Stimulated activated CD4-positive, alpha-beta T cell treated with anti-CD3 and anti-CD28 coated beads, Interleukin-2, amount 100 ng/mL, for 48 hours (primary cell): Measurements from ENCODE around the gene NIPBL.
"Not testable (repeated sequence)": the region's sequence is repeated elsewhere in the genome, so short reads cannot be mapped to it uniquely, and the experiment has no call there.

Experiments
- DNase-seq, 2 donors: peaks; one replicate each; pipeline ENCODE4 v3.0.0-alpha.2; 2020

The NIPBL gene, protein sequence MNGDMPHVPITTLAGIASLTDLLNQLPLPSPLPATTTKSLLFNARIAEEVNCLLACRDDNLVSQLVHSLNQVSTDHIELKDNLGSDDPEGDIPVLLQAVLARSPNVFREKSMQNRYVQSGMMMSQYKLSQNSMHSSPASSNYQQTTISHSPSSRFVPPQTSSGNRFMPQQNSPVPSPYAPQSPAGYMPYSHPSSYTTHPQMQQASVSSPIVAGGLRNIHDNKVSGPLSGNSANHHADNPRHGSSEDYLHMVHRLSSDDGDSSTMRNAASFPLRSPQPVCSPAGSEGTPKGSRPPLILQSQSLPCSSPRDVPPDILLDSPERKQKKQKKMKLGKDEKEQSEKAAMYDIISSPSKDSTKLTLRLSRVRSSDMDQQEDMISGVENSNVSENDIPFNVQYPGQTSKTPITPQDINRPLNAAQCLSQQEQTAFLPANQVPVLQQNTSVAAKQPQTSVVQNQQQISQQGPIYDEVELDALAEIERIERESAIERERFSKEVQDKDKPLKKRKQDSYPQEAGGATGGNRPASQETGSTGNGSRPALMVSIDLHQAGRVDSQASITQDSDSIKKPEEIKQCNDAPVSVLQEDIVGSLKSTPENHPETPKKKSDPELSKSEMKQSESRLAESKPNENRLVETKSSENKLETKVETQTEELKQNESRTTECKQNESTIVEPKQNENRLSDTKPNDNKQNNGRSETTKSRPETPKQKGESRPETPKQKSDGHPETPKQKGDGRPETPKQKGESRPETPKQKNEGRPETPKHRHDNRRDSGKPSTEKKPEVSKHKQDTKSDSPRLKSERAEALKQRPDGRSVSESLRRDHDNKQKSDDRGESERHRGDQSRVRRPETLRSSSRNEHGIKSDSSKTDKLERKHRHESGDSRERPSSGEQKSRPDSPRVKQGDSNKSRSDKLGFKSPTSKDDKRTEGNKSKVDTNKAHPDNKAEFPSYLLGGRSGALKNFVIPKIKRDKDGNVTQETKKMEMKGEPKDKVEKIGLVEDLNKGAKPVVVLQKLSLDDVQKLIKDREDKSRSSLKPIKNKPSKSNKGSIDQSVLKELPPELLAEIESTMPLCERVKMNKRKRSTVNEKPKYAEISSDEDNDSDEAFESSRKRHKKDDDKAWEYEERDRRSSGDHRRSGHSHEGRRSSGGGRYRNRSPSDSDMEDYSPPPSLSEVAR (N-terminal part only)

DNA sequence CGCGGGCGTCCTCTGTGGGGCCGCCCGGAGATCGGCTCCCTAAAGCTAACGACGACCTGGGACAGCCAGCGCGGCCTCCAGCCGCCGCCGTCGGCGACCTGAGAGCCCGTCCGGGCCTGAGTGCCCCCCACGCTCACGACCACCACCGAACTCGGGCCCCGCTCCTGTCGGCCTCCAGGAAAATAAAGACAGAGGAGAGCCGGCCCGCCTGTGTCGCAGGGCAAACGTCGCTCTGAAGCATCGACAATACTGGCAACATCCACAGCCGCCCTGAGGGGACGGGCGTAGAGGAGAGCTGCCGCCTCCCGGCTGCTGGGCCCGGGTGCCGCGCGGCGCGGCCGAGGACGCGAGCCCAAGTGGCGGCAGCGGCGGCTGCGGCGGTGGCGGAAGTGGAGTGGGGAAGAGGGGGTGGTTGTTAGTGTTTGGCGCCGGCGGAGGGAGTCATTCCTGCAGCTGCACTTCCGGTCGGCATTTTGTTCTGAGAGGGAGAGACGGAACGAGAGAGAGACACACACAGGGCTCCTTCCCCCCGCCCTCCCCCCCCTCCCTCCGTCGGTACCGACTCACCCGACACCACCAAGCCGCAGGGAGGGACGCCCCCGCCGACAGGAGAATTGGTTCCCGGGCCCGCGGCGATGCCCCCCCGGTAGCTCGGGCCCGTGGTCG, at the start of gene NIPBL:
NIPBL (plus strand) TSS at position 471 of the 666 bp plus-strand sequence. CDS start 76,928 bp downstream, outside the sequence.
- peak; percentile 79 to 80 for DNase-seq

- DNase-seq = no peak
These were observed 44.3 kb upstream of the NIPBL start for GRCh38 chr5:36832274-36832673.

DNA sequence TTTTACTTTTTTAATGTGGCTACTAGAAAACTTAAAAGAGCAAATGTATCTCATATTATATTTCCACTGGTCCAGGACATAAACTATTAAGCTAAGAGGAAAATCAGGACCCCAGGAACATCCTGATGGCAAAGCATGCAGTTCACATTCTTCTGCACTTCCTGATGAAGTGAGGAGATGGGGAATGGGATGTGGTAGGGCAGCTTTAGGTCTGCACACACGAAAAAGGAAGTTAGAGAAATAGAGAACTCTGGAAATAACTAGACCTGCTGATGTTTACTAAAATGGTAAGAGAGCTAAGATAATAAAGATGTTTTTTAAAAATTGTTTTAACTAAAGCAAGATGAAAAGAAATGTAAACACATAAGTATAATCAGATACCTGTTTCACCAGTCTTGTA, 39.7 kb upstream of the NIPBL start:
- no peak for DNase-seq

DNA sequence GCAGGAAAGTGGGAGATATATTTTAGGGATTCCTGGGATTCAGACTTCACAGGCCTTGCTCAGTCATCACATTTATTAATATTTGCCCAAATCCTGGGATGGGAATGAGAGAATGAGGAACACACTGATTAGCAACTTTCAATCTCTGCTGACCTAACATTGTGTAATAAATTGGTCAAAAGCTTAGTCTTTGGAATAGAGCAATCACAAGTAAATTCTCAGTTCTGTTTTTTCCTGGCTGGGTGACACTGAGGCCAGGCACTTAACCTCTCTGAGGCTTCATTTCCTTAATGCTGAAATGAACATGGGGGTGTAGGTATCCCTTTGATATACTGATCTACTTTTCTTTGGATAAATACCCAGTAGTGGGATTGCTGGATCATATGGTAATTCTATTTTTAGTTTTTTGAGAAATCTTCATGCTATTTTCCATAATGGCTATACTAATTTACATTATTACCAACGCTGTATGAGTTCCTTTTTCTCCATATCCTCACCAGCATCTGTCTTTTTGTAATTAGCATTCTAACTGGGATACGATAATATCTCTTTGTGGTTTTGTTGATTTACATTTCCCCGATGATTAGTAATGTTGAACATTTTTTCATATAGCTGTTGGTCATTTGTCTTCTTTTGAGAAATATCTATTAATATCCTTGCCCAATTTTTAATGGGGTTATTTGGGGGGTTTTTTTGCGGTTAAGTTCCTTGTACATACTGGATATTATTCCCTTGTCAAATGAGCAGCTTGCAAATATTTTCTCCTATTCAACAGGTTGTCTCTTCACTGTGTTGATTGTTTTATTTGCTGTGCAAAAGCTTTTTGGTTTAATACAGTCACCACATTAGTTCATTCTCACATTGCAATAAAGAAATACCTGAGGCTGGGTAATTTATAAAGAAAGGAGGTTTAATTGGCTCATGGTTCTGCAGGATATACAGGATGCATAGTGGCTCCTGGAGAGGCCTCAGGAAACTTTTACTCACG, 36.8 kb upstream of the NIPBL start:
- no peak for DNase-seq

- DNase-seq = no peak
These were observed 34.9 kb upstream of the NIPBL start for GRCh38 chr5:36841677-36842076.

DNA sequence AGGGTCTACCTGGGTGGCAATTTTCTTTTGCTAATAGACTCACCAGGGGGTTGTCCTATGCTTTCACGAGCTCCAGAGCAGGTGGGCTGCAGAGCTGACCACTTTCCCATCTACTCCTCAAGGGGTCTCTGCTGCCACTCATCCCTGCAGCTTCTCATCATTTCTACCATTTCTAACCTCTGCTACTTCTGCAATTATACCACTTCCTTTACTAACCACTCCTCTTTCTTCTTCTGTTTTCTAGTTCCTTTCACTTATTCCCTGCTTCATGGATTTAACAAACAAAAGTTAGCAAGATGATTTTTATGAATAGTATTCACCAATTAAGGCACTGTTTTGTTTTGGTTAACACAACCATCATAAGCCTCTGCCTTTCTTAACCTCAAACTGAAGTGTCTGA, 34.5 kb upstream of the NIPBL start:
- DNase-seq = no peak

DNA sequence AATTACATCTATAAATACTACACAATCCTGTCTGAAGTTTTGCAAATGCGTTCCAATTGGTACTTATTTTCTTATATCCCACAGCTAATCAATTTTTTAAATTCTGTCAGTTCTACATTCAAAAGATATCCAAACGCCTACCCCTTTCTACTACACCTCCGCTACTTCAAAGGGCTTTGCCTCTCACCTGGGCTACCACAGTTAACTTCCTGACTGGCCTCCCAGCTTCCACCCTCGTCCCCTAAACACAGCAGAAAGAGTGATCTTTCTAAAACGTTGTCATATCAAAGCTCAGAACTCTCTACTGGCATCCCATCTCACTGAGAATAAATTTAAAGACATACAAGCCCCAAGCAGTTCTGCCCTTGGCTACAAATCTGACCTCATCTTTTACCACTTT, 32.3 kb upstream of the NIPBL start:
- DNase-seq = no peak

GRCh38 chr5:36848545-36848944, 28.0 kb upstream of the NIPBL start:
- not testable (repeated sequence) for DNase-seq

GRCh38 chr5:36852903-36853302, 23.7 kb upstream of the NIPBL start:
- not testable (repeated sequence) for DNase-seq

DNA sequence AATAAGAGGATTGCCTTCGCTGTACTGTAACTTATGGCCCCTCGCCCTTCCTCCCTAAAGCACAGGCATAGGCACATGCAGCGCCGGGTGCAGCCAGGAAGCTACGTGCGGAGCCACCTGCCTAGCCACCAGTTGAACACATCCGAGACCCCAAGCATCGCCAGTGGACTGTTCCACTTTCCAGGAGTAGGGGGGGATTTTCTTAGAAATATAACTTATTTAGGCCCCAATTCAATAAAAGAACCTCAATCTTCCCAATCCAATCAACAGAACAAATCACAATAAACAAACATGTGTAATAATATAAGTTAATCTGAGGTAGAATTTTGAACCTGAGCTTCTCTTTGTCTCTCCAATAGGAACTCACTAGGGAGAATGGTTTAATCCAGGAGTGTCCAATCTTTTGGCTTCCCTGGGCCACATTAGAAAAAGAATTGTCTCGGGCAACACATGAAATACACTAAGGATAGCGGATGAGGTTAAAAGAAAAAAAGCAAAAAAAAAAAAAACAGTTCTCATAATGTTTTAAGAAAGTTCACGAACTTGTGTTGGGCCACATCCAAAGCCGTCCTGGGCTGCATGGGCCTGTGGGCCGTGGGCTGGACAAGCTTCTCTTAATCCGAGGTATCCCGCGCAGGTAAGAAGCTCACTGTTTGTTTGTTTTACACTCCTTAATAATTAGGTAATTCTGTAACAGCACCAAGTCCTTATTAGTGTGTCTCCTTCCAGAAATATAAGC, 22.0 kb upstream of the NIPBL start:
- no peak for DNase-seq

DNA sequence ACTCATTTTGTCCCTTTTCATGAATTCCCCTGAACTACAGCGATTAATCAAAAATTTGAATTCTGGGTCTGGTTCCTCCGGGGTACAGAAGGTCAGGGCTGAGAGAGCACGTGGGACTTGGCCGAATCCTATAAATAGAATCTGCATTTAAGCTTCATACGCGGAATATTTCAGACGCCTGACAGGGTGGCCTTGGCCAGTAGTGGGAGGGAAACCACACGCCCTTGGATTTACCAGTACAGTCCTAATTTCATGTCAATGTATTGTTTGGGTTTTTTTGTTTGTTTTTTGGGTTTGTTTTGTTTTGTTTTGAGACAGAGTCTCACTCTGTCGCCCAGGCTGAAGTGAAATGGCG, 21.5 kb upstream of the NIPBL start:
- DNase-seq = no peak

DNA sequence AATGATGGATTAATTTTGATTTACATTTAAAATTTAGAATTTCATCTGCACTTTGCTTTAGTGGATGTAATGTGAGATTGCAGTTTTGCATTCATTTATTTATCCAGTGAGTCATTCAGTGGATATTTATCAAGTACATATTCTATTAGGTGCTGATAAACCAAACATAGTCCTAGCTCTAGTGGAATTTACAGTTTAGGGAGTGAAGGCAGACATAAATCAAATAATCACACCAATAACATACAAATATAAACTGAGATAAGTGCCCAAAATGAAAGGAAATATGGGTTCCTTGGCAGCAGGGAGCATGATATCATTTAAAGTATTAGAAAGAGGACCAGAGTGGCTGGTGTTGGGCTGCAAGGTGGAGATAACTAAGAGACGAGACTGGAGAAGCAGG, 14.7 kb upstream of the NIPBL start:
- DNase-seq = no peak

- DNase-seq = no peak
These were observed 6.0 kb upstream of the NIPBL start for GRCh38 chr5:36870399-36871040.

DNA sequence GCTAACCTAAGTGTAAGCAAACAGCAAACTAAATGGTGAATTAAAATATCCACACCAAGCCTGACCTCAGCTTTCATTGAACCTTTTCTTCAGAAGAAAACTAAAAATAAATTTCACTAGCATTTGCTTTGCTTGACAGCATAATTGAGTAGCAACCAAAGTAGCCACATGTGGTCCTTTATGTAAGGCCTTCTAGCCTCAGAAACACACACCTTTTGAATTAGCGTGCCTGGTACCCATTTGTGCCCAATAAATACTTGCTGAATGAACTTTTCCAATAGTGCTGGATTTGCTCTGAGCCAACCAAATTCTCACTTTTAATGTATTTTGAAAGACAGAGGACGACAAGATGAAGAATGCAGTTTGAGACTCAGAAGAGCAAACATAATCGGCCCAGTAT, 2.1 kb upstream of the NIPBL start:
- no peak for DNase-seq

DNA sequence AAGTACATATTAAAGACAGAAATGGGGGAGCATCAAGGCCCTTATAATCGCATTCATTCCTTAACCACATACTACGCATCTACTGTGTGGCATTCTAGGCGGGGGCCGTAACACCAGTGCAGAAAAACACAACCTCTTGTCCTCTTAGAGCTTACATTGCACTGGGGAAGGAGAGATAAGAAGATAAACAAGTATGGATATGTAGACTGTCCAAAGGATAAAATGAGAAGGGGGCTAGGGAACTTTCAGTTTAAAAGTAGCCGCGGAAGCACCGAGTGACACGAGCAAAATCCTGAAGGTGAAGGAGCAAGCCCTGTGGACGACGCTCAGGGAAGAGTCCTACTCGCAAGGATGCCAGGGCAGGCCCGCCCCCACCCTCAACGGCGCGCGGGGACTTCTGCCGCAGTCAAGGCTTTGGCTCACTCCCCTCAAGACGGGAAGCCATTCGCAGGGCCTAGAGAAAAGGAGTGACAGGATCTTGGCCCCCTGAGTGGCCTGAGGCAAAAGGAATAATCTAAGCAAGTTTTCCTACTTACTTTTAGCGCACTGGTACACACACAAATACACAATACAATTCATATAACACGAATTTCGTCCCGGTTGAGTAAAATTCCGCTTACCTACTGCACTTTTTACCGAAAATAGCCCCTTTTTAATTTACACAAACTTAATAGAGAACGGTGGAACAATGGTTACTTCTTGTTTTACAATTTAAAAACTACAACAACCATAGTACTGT, 1.3 kb upstream of the NIPBL start:
- peak; percentile 21 to 34 for DNase-seq

DNA sequence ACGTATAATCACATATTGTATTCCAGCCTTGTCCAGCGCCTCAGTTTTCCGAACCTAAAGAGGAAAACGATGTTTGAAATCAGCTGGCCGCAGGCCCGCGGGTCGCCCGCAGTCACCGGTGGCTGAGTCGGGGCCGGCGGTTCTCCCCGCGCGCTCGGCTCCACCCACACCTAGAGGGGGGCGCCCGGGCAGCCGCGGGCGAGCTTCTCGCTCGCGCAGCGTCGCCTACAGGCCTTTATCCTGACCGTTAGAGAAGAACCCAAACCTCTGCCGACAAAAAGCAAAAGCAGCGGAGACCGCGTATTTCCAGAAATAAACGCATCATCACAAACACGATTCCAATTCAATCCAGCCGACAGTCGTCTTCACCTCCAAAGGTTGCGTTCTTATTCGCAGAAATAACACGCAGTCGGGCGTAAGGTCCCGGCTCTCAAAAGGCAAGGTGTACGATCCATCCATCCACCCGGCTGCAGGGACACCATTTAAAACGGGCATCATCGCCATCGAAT, 725 bp upstream of the NIPBL start:
- DNase-seq = peak; percentile 56 to 57

DNA sequence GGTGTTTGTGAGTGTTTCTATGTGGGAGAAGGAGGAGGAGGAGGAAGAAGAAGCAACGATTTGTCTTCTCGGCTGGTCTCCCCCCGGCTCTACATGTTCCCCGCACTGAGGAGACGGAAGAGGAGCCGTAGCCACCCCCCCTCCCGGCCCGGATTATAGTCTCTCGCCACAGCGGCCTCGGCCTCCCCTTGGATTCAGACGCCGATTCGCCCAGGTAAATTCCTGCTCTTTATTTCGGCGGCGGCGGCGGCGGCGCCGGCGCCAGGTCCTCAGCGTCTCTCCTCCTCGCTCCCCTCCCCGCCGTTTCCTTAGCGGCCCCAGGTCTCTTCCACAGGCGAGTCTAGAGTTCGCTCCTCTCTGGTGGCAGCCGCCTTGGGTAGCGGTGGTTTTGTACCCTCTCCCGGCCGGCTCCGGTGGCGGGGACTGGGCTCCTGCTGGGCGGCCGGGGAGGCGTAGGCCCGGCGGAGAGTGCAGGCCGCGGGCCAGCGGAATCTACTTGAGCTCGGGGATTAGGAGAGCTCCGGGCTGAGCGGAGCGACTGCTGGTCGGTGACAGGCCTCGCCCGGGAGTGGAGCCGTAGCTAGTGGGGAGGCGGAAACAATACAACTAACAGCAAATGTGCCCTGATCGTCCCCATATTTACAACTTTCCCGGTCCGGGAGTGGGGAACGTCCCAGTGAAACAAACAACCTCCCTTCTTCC, 547 bp downstream of the NIPBL start:
- peak; percentile 47 to 48 for DNase-seq

GRCh38 chr5:36877667-36878391, 1.3 kb downstream of the NIPBL start:
- no peak for DNase-seq
